ENCODE results near the gene SREK1IP1.

GRCh38 chr5:64788156-64788555, 19.7 kb upstream of the SREK1IP1 start:
- TF ChIP-seq POLR2AphosphoS5 (IDR thresholded peaks at IDR 0.05; ENCODE audit: low read depth, low read length) (no peak), POLR2A (IDR thresholded peaks at IDR 0.05; ENCODE audit: borderline replicate concordance, extremely low read depth, insufficient read depth, insufficient read length) (no peak)
- TF ChIP-seq, protein P1, sequence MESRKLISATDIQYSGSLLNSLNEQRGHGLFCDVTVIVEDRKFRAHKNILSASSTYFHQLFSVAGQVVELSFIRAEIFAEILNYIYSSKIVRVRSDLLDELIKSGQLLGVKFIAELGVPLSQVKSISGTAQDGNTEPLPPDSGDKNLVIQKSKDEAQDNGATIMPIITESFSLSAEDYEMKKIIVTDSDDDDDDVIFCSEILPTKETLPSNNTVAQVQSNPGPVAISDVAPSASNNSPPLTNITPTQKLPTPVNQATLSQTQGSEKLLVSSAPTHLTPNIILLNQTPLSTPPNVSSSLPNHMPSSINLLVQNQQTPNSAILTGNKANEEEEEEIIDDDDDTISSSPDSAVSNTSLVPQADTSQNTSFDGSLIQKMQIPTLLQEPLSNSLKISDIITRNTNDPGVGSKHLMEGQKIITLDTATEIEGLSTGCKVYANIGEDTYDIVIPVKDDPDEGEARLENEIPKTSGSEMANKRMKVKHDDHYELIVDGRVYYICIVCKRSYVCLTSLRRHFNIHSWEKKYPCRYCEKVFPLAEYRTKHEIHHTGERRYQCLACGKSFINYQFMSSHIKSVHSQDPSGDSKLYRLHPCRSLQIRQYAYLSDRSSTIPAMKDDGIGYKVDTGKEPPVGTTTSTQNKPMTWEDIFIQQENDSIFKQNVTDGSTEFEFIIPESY (IDR thresholded peaks at IDR 0.05; ENCODE audit: extremely low read depth, insufficient replicate concordance, low read length): no peak
